ENCODE data around the gene LRRC56. TPM values are rescaled to one million over a fixed set of nuclear protein-coding genes. Genes with fewer than 3 reads are reported as not detected.

LRRC56 gene
- total and polyA plus RNA-seq, 2 experiments from 2014 or later = 0.40 to 1.6 TPM

GRCh38 chr11:556662-557256 lies 19.4 kb downstream of the LRRC56 start:
- WGBS (ENCODE audit: low lambda C conversion rate, missing lambda C conversion rate) = 87% methylated on average over 22 of the region's 22 CpGs
- no peak for DNase-seq (ENCODE audit: low spot score)
- Histone ChIP-seq H3K4me1 (ENCODE audit: insufficient read depth) (peaks cover 24% of the 10 kb centered on the region), H3K9me3 (ENCODE audit: low read depth) (no peaks in the 10 kb centered on the region), H3K27ac (no peak overlapping the region), H2AFZ (no peak overlapping the region), H3K4me2 (no peak overlapping the region), H3K4me3 (no peak overlapping the region), H4K20me1 (ENCODE audit: insufficient read depth, poor library complexity, severe bottlenecking) (no peaks in the 10 kb centered on the region), H3K9me2 (replicated peaks; ENCODE audit: insufficient read depth) (no peaks in the 10 kb centered on the region), H3K36me3 (replicated peaks; ENCODE audit: insufficient read depth, low read depth) (no peaks in the 10 kb centered on the region), H3K27me3 (peaks cover 34% of the 10 kb centered on the region), H3K79me2 (peaks cover 2% of the 10 kb centered on the region)
- TF ChIP-seq EZH2 (IDR thresholded peaks at IDR 0.05; ENCODE audit: borderline replicate concordance) (no peak), EZH2phosphoT487 (IDR thresholded peaks at IDR 0.05; ENCODE audit: low read depth, severe bottlenecking, unreplicated experiment) (no peak), CTCF (IDR thresholded peaks at IDR 0.05; ENCODE audit: poor library complexity) (no peak)

GRCh38 chr11:557328-558132 lies 20.2 kb downstream of the LRRC56 start:
- H3K4me1 ChIP-seq (ENCODE audit: insufficient read depth) = peaks cover 32% of the 10 kb centered on the region
- H3K4me3 ChIP-seq = no peak overlapping the region
- WGBS (ENCODE audit: low lambda C conversion rate, missing lambda C conversion rate) = 85% methylated on average over 24 of the region's 24 CpGs
- H3K27ac ChIP-seq = no peak overlapping the region
- DNase-seq (ENCODE audit: low spot score) = no peak
- H3K4me2 ChIP-seq = no peak overlapping the region
- no peaks in the 10 kb centered on the region for H4K20me1 ChIP-seq (ENCODE audit: insufficient read depth, poor library complexity, severe bottlenecking)
- no peaks in the 10 kb centered on the region for H3K9me2 ChIP-seq (replicated peaks; ENCODE audit: insufficient read depth)
- no peaks in the 10 kb centered on the region for H3K36me3 ChIP-seq (replicated peaks; ENCODE audit: insufficient read depth, low read depth)
- TF ChIP-seq EZH2phosphoT487 (IDR thresholded peaks at IDR 0.05; ENCODE audit: low read depth, severe bottlenecking, unreplicated experiment) (no peak), CTCF (IDR thresholded peaks at IDR 0.05; ENCODE audit: poor library complexity) (no peak), EZH2 (IDR thresholded peaks at IDR 0.05; ENCODE audit: borderline replicate concordance) (no peak)
- H3K9me3 ChIP-seq (ENCODE audit: low read depth) = no peaks in the 10 kb centered on the region
- H3K27me3 ChIP-seq = peaks cover 34% of the 10 kb centered on the region
- H2AFZ ChIP-seq = no peak overlapping the region
- peaks cover 10% of the 10 kb centered on the region for H3K79me2 ChIP-seq

GRCh38 chr11:558503-558902 lies 21.2 kb downstream of the LRRC56 start:
- no peak overlapping the region for H3K4me2 ChIP-seq
- no peaks in the 10 kb centered on the region for H3K9me3 ChIP-seq (ENCODE audit: low read depth)
- 92% methylated on average over 19 of the region's 20 CpGs for WGBS (ENCODE audit: low lambda C conversion rate, missing lambda C conversion rate)
- TF ChIP-seq EZH2 (IDR thresholded peaks at IDR 0.05; ENCODE audit: borderline replicate concordance) = no peak
- TF ChIP-seq EZH2phosphoT487 (IDR thresholded peaks at IDR 0.05; ENCODE audit: low read depth, severe bottlenecking, unreplicated experiment) = no peak
- TF ChIP-seq CTCF (IDR thresholded peaks at IDR 0.05; ENCODE audit: poor library complexity) = no peak
- no peaks in the 10 kb centered on the region for H4K20me1 ChIP-seq (ENCODE audit: insufficient read depth, poor library complexity, severe bottlenecking)
- DNase-seq (ENCODE audit: low spot score) = no peak
- H3K9me2 ChIP-seq (replicated peaks; ENCODE audit: insufficient read depth) = no peaks in the 10 kb centered on the region
- H3K79me2 ChIP-seq = peaks cover 17% of the 10 kb centered on the region
- no peak overlapping the region for H3K27ac ChIP-seq
- H2AFZ ChIP-seq = no peak overlapping the region
- H3K36me3 ChIP-seq (replicated peaks; ENCODE audit: insufficient read depth, low read depth) = no peaks in the 10 kb centered on the region
- peaks cover 34% of the 10 kb centered on the region for H3K27me3 ChIP-seq
- no peak overlapping the region for H3K4me3 ChIP-seq
- H3K4me1 ChIP-seq (ENCODE audit: insufficient read depth) = peaks cover 33% of the 10 kb centered on the region

Measured in hepatocyte (in vitro differentiated cells).